GM18520 (cell line): ENCODE results near the gene SPARC.

ENCODE experiments used
- ATAC-seq: cut with Tn5 transposase; IDR thresholded peaks from one replicate; pipeline ENCODE4 v1.9.1; 2021; ENCODE audit not compliant: unreplicated experiment

Gene SPARC

GRCh38 chr5:151661968-151662732 lies 24.6 kb downstream of the SPARC start:
- peak; percentile 78 for ATAC-seq

GRCh38 chr5:151660616-151661495 lies 25.9 kb downstream of the SPARC start:
- no peak for ATAC-seq

- ATAC-seq, result peak; percentile 38
Observed at GRCh38 chr5:151659001-151659754, 27.5 kb downstream of the SPARC start.

GRCh38 chr5:151657114-151657513 lies 29.6 kb downstream of the SPARC start:
- no peak for ATAC-seq

- ATAC-seq, result no peak
Observed at GRCh38 chr5:151656311-151656710, 30.4 kb downstream of the SPARC start.

- peak; percentile 71 for ATAC-seq
Observed at GRCh38 chr5:151651997-151652645, 34.6 kb downstream of the SPARC start.

GRCh38 chr5:151648988-151649387 lies 37.7 kb downstream of the SPARC start:
- ATAC-seq, result no peak

GRCh38 chr5:151648089-151648488 lies 38.6 kb downstream of the SPARC start:
- no peak for ATAC-seq

- no peak for ATAC-seq
Observed at GRCh38 chr5:151647320-151647861, 39.3 kb downstream of the SPARC start.

GRCh38 chr5:151646334-151646733 lies 40.4 kb downstream of the SPARC start:
- no peak for ATAC-seq

- no peak for ATAC-seq
Observed at GRCh38 chr5:151643388-151643787, 43.3 kb downstream of the SPARC start.

- ATAC-seq, result no peak
Observed at GRCh38 chr5:151642472-151643140, 44.1 kb downstream of the SPARC start.

GRCh38 chr5:151638619-151639018 lies 48.1 kb downstream of the SPARC start:
- ATAC-seq, result no peak

- ATAC-seq, result no peak
Observed at GRCh38 chr5:151637676-151638075, 49.0 kb downstream of the SPARC start.

- ATAC-seq, result no peak
Observed at GRCh38 chr5:151633892-151634291, 52.8 kb downstream of the SPARC start.

- ATAC-seq, result no peak
Observed at GRCh38 chr5:151632941-151633340, 53.8 kb downstream of the SPARC start.

GRCh38 chr5:151632524-151632923 lies 54.2 kb downstream of the SPARC start:
- no peak for ATAC-seq

- no peak for ATAC-seq
Observed at GRCh38 chr5:151631941-151632340, 54.8 kb downstream of the SPARC start.

GRCh38 chr5:151630088-151630487 lies 56.6 kb downstream of the SPARC start:
- no peak for ATAC-seq
